HL-60 (cell line): ENCODE measurements around the gene UBAC2.

Experiments
- REST ChIP-seq: IDR thresholded peaks from 2 replicates; pipeline ENCODE4 v1.6.1; 2012; ENCODE audit warnings: low read depth; ENCODE audit not compliant: insufficient replicate concordance
- SPI1 ChIP-seq: IDR thresholded peaks from 2 replicates; pipeline ENCODE4 v1.6.1; 2012; ENCODE audit warnings: low read depth, mild to moderate bottlenecking, borderline replicate concordance
- TF ChIP-seq, protein P1 (sequence below): IDR thresholded peaks from one replicate; pipeline ENCODE4 v1.5.1; 2011; ENCODE audit warnings: low read length, control low read depth, inconsistent platforms; ENCODE audit not compliant: insufficient read depth

GRCh38 chr13:99287551-99287950, 86.9 kb downstream of the UBAC2 start:
- TF ChIP-seq, protein P1, sequence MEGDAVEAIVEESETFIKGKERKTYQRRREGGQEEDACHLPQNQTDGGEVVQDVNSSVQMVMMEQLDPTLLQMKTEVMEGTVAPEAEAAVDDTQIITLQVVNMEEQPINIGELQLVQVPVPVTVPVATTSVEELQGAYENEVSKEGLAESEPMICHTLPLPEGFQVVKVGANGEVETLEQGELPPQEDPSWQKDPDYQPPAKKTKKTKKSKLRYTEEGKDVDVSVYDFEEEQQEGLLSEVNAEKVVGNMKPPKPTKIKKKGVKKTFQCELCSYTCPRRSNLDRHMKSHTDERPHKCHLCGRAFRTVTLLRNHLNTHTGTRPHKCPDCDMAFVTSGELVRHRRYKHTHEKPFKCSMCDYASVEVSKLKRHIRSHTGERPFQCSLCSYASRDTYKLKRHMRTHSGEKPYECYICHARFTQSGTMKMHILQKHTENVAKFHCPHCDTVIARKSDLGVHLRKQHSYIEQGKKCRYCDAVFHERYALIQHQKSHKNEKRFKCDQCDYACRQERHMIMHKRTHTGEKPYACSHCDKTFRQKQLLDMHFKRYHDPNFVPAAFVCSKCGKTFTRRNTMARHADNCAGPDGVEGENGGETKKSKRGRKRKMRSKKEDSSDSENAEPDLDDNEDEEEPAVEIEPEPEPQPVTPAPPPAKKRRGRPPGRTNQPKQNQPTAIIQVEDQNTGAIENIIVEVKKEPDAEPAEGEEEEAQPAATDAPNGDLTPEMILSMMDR, result no peak
- TF ChIP-seq REST (no peak), SPI1 (no peak)
